HG03432 (cell line): Measurements from ENCODE around the gene FAM170B.

Experiments used
- ATAC-seq: cut with Tn5 transposase; IDR thresholded peaks from one replicate; pipeline ENCODE4 v1.9.1; 2021; ENCODE audit warnings: mild to moderate bottlenecking, moderate library complexity; ENCODE audit not compliant: unreplicated experiment

Gene FAM170B

DNA sequence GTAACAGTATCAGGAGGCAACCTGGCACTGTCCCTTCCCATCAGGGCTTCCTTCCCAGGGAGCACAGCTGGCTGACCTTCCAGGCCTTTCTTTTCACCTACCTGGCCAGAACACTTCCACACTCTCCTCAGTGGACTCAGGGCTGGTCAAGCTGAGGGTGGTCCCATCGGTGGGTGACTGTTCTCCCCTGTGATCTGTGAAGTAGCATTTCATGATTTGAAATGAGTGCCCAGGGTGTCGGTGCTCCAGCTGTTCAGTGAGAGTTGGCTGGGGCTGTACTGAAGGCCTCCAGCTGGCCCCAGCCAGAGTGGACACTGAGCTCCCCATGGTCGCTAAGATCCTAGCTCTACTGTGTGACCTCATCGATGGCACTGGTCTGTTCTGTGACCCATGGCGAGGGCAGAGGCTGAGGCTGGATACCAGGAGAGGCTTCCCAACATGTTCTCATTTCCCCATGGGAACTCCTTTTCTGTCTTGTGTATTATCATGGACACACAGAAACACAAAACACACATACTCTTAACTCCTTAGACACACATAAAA is at the start of gene FAM170B:
TSS of gene FAM170B (minus strand) at position 316 of the 543 bp plus-strand sequence. CDS start at position 213, 103 bp downstream.
- ATAC-seq = no peak

DNA sequence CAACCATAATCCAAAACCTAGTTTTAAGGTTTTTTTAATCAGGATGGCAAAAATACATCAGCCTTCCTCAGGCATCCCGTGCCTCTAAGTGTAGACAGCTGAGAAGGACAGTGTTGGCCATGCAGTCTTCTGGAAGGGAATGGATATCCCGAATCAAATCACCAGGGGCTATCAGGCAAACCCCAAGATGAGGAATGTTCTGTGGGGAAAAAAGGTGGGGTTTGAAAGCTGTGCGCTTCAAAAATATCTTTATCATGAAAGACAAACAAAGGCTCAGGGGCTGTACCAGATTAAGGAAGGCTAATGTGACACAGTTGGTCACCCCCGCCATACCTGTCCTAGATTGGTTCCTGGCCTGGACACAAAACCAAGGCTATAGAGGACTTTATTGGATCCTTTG is 49.0 kb upstream of the FAM170B start:
- no peak for ATAC-seq

DNA sequence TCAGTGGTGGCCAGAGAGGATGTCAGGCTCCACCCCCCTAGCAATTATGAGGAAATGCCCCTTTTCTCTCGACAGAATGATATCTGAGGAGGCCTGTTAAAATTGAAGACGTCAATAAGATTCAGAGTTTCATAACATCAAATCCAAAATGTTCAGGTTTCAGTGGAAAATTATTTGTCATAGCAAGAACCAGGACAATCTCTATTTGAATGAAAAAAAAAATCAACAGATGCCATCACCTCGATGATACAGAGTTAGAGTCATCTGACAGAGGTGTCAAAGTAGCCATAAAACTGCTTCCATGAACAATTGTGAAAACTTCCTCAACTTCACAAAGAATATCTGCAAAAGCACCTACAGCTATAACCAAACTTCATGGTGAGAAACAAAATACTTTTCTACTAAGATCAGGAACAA is 46.6 kb upstream of the FAM170B start:
- ATAC-seq = no peak

- no peak for ATAC-seq
Measured at GRCh38 chr10:49179699-49180443, 46.0 kb upstream of the FAM170B start.

- ATAC-seq = no peak
Measured at GRCh38 chr10:49178489-49179471, 45.0 kb upstream of the FAM170B start.

DNA sequence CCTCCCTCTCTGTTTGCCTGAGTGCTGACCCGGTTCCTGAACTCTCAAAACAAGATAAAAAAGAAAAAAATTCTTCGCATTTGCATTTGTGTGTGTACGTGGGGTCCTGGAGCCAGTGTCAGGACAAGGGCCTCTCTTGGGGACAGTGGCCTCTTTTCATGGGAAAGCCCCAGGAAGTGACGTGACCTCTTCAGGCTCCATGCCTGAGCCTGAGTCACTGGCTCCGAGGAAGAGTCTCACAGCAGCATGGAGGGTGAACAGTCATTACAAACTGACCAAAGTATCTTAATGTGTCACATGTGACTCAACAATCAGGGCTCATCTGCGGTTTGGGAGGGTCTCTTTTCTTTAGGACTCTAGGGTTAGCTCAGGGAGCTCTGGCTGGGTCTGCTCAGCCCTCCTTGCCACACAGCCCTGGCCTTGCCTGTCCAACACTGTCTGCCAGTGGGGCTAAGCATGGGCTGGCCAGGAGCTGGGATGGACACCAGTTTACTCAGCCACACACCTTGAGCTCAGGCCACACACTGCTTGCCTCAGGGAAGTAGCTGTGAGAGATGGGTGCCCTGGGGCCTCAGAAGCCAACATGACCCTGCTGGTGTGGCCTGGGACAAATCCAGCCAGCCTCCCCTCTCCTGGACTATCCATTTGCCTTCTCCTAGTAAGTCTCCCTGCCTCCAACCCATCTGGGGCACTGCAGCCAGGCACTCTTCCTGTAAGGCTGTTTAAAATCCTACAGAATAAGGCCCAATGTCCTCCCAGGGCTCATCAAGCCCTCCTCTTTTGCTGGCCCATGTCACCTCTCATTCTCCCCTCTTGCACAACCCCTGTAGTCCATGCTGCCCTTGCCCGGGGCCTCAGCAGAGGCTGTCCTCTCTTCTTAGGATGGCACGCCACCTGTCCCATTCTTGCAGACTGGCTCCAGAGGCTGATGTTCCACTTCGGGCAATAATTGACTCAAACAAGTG is 43.9 kb upstream of the FAM170B start:
- ATAC-seq = peak; percentile 87

DNA sequence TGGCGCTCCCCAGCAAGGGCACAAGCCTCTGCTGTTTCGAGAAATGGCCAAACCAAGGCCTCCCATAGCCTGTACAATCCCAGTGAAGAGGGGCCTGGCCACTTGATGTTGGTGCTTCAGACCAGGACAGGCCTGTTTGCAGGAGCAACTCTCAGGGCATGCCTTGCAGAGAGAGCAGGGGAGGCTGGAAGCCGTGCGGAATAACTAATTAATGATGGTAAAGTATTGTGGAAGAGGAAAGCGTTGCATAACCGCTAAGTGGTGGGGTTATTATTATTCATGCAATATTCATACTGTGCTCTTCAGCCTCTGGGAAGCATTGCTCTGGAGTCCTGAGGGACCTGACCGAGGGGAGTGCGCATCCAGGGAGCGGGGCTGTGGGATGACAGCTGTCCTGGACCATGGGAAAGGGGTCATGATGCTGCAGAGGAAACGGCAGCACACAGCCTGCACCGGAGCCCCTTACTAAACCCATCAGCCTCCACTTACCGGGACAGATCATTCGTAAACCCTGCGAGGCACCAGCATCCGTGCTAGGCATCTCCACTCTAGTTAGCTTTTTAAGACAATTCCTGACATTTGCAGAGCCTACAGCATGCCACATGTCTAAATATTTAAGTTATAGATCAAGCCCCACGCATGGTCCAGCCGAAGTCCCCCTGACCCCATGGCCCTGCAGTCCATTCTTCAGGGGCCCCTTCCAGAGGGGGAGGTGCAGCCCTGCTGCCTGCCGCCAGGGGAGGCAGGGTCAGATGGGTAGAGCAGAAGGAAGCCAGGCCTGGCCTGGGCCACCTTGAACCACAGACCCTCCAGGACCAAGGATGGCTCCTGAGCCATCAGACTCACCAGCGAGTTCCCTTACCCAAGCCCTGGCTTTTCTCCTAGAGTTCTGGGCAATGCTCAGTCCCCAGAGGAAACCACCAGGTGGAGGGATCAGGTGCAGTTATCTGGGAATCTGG is 42.8 kb upstream of the FAM170B start:
- peak; percentile 3 for ATAC-seq

GRCh38 chr10:49175587-49176309 is 41.9 kb upstream of the FAM170B start:
- ATAC-seq = no peak

- ATAC-seq = no peak
Measured at GRCh38 chr10:49174926-49175500, 41.2 kb upstream of the FAM170B start.

GRCh38 chr10:49174261-49174925 is 40.6 kb upstream of the FAM170B start:
- no peak for ATAC-seq

DNA sequence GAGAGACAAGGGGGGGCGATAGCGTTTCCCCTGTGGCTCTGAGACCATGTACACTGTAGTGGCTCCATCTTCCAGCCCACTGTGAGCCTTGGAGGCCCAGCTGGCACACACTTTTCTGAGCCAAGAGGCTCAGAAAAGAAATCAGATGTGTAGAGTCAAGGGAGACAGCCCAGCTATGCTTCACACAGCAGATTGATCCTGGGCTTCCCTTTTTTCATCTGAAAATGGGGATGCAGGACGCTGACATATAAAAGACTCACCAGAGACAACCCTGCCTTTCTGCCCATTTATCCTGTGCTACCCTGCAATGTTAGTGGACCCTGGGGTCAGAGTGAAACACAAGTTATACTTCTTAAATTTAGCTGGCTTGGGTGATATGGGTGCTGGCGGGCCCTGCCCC is 40.0 kb upstream of the FAM170B start:
- ATAC-seq = no peak

GRCh38 chr10:49173201-49173772 is 39.5 kb upstream of the FAM170B start:
- no peak for ATAC-seq

DNA sequence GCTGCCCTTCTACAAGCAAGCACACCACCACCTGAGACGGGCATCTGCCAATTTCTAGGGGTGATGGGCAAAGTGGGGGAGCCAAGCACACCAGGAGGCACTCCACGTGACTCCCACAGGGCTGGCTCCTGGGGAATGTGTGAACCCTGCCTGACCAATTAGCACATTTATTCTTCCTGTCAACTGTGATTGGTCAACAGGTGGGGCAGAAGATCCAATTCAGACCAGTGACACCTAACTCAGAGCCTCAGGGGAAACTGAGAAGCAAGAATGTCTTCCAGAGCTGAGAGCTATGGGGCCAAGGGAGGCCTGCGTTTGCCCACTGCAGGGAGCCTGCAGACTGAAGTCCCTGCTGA is 38.9 kb upstream of the FAM170B start:
- no peak for ATAC-seq

- ATAC-seq = peak; percentile 38
Measured at GRCh38 chr10:49172061-49172776, 38.4 kb upstream of the FAM170B start.

DNA sequence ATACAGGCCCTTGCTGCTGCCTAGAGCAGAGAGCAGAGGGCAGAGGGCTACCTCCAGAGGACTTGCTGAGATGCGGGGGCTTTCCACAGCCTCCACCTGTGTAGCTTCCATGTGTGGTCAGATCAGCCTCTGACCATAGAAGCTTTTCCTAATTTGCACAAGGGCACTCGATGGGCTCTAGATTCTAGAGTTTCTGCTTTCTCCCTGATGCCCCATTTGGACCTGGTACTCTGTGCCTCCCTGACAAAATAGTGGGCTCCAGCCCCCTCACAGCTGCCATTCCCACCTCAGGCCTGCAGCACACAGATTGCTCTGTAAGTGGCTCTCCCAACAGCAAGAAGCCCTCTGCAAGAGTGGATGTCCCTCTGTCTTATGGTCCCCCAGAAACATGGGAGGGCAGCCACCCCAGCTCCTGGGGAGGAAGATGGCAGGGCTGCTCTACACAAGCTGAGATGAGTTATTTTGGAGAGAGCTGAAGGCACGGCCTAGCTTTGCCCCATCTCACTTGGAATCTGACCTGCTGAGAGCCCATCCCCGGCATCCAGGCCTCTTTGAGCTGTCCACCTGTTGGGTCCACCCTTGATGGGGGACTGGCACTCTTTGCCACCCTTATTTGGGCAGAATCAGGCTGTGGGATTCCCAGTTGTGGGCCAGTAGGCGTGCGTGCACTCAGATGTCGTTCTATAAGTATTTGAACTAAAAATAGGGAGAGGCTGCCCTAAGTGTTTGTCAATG is 37.7 kb upstream of the FAM170B start:
- ATAC-seq = no peak
